Central memory CD8-positive, alpha-beta T cell (primary cell): ENCODE measurements around the gene SLC17A5.

Source experiments
- ATAC-seq: fragments of 150-1000 bp; cut with Tn5 transposase; replicated peaks from 2 replicates; pipeline ENCODE4 v1.10.0; 2022; ENCODE audit warnings: mild to moderate bottlenecking, moderate FRiP score, moderate number of reproducible peaks; ENCODE audit not compliant: poor library complexity, severe bottlenecking; ENCODE audit errors: extremely low read depth
- DNase-seq, 2 donors: peaks; one replicate each; pipeline ENCODE4 v3.0.0; 2021; ENCODE audit warnings: low spot score in 2 of 2
- H3K27ac Mint-ChIP-seq: one replicate; pipeline ENCODE4 v1.8.0; 2022; ENCODE audit warnings: low read depth, mild to moderate bottlenecking, moderate library complexity, mixed read lengths
- H3K27me3 Mint-ChIP-seq: one replicate; pipeline ENCODE4 v1.8.0; 2022; ENCODE audit warnings: mixed read lengths
- H3K36me3 Mint-ChIP-seq: one replicate; pipeline ENCODE4 v1.8.0; 2022; ENCODE audit warnings: mild to moderate bottlenecking, moderate library complexity, mixed read lengths; ENCODE audit not compliant: insufficient read depth
- H3K4me1 Mint-ChIP-seq: one replicate; pipeline ENCODE4 v1.8.0; 2022; ENCODE audit warnings: mixed read lengths
- H3K4me3 Mint-ChIP-seq: one replicate; pipeline ENCODE4 v1.8.0; 2022; ENCODE audit warnings: mild to moderate bottlenecking, moderate library complexity, mixed read lengths
- H3K9me3 Mint-ChIP-seq: one replicate; pipeline ENCODE4 v1.8.0; 2022; ENCODE audit warnings: mixed read lengths

SLC17A5 gene

DNA sequence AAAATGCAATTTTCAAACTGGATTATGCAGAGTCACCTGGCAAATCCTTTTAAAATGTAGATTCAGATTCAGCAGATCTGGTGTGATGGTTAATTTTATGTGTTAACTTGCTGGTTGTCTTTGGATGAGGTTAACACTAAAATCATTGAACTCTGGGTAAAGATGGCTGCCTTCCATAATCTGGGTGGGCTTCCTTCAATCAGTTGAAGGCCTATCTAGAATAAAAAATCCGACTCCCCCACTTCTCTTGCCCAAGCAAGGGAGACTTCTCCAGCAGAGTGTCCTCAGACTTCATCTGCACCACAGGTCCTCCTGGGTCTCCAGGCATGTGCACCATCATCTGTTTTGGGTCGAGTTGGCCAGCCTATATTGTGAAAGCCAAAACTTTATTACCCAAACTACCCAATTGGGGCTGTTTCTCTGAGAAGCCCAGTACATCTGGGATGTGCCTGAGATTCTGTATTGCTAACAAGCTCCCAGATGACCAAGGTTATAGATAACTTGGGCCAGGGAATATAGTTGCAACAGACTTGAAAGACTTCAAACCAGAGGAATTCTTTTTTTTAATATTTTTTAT, 1.6 kb upstream of the SLC17A5 start:
- Mint-ChIP-seq H3K4me3 (peak overlapping the region; percentile 98), H3K36me3 (peaks cover 13% of the 10 kb centered on the region), H3K4me1 (peaks cover 51% of the 10 kb centered on the region), H3K9me3 (no peaks in the 10 kb centered on the region), H3K27me3 (no peaks in the 10 kb centered on the region), H3K27ac (peak overlapping the region; percentile 93)
- ATAC-seq = no peak
- DNase-seq = no peak

- H3K27ac Mint-ChIP-seq = peak overlapping the region; percentile 93
- DNase-seq (peak; percentile 40 to 63), ATAC-seq (peak; percentile 77)
- H3K27me3 Mint-ChIP-seq = no peaks in the 10 kb centered on the region
- no peaks in the 10 kb centered on the region for H3K9me3 Mint-ChIP-seq
- H3K4me1 Mint-ChIP-seq = peaks cover 53% of the 10 kb centered on the region
- peaks cover 22% of the 10 kb centered on the region for H3K36me3 Mint-ChIP-seq
- H3K4me3 Mint-ChIP-seq = peak overlapping the region; percentile 98
These were observed 888 bp downstream of the SLC17A5 start for GRCh38 chr6:73652637-73653570.

DNA sequence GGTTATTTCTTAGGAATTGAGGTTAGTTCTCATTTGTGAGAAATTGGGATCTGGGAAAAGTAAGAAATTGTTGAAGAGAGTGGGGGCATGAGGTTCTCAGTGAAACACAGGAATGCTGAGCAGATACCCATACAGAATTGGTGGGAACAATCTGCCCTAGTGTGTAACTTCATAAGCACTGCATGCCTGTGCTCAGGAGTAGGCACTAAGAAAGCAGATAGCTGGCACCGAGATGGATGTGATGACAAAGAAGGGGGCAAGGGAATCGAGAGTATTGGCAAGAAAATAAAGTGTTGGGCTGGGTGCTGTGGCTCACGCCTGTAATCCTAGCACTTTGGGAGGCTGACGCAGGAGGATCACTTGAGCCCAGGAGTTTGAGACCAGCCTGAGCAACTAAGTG, 4.0 kb downstream of the SLC17A5 start:
- Mint-ChIP-seq H3K4me3 (no peak overlapping the region), H3K36me3 (peaks cover 26% of the 10 kb centered on the region), H3K9me3 (no peaks in the 10 kb centered on the region), H3K27me3 (no peaks in the 10 kb centered on the region), H3K4me1 (peaks cover 48% of the 10 kb centered on the region), H3K27ac (no peak overlapping the region)
- ATAC-seq (no peak), DNase-seq (no peak)

GRCh38 chr6:73648166-73648565, 5.6 kb downstream of the SLC17A5 start:
- Mint-ChIP-seq H3K27ac (no peak overlapping the region), H3K9me3 (no peaks in the 10 kb centered on the region), H3K4me1 (peaks cover 39% of the 10 kb centered on the region), H3K36me3 (peaks cover 22% of the 10 kb centered on the region), H3K27me3 (no peaks in the 10 kb centered on the region), H3K4me3 (no peak overlapping the region)
- DNase-seq = no peak
- ATAC-seq = no peak

GRCh38 chr6:73644941-73645591, 8.7 kb downstream of the SLC17A5 start:
- H3K36me3 Mint-ChIP-seq = peaks cover 27% of the 10 kb centered on the region
- H3K4me1 Mint-ChIP-seq = peaks cover 19% of the 10 kb centered on the region
- H3K9me3 Mint-ChIP-seq = no peaks in the 10 kb centered on the region
- H3K27ac Mint-ChIP-seq = peak overlapping the region; percentile 86
- ATAC-seq (no peak), DNase-seq (no peak)
- no peaks in the 10 kb centered on the region for H3K27me3 Mint-ChIP-seq
- H3K4me3 Mint-ChIP-seq = peak overlapping the region; percentile 89

- peaks cover 28% of the 10 kb centered on the region for H3K36me3 Mint-ChIP-seq
- no peak overlapping the region for H3K4me3 Mint-ChIP-seq
- peaks cover 13% of the 10 kb centered on the region for H3K4me1 Mint-ChIP-seq
- DNase-seq (no peak), ATAC-seq (no peak)
- H3K27me3 Mint-ChIP-seq = no peaks in the 10 kb centered on the region
- no peaks in the 10 kb centered on the region for H3K9me3 Mint-ChIP-seq
- no peak overlapping the region for H3K27ac Mint-ChIP-seq
These were observed 9.8 kb downstream of the SLC17A5 start for GRCh38 chr6:73644030-73644429.

- Mint-ChIP-seq H3K27ac (no peak overlapping the region), H3K36me3 (peaks cover 29% of the 10 kb centered on the region)
These were observed 11.3 kb downstream of the SLC17A5 start for GRCh38 chr6:73642530-73642929.

DNA sequence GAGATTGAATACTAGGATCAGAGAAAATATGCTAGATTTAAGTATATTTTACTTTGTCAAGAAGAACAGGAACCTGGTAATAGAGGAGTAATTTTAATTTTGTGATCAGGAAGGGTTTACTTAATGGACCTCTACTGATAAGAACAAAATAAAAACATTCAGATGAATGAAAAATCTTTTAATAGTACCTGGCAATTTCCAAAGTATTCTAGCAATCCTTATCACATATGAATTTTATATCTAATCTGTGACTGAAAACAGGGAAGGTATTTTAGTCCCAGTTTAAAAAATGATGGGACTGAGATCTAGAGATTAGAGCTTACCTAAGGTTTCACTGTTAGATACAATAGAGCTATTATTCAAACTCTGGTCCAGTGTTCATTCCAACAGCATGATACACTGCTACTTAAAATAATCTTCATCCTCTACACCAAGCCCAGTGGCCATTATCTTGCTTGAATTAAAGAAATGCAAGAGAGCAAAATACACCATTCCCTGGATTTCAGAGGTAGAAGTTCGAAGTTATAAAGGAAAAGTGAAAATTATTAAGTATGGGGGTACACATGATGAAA, 13.5 kb downstream of the SLC17A5 start:
- Mint-ChIP-seq H3K9me3 (no peaks in the 10 kb centered on the region), H3K27ac (no peak overlapping the region), H3K4me1 (peaks cover 7% of the 10 kb centered on the region), H3K36me3 (peaks cover 38% of the 10 kb centered on the region), H3K27me3 (no peaks in the 10 kb centered on the region), H3K4me3 (no peak overlapping the region)
- no peak for ATAC-seq
- no peak for DNase-seq

More at GRCh38 chr6:73642530-73642929, 11.3 kb downstream of the SLC17A5 start:
- Mint-ChIP-seq H3K9me3 (no peaks in the 10 kb centered on the region), H3K27me3 (no peaks in the 10 kb centered on the region), H3K4me3 (no peak overlapping the region), H3K4me1 (peaks cover 13% of the 10 kb centered on the region)
- DNase-seq (no peak), ATAC-seq (no peak)

- H3K4me3 Mint-ChIP-seq = no peak overlapping the region
- H3K36me3 Mint-ChIP-seq = peaks cover 43% of the 10 kb centered on the region
- DNase-seq = no peak
- H3K4me1 Mint-ChIP-seq = no peaks in the 10 kb centered on the region
- H3K9me3 Mint-ChIP-seq = no peaks in the 10 kb centered on the region
- no peak for ATAC-seq
- no peak overlapping the region for H3K27ac Mint-ChIP-seq
- no peaks in the 10 kb centered on the region for H3K27me3 Mint-ChIP-seq
These were observed 14.8 kb downstream of the SLC17A5 start for GRCh38 chr6:73639040-73639439.

GRCh38 chr6:73637404-73637803, 16.4 kb downstream of the SLC17A5 start:
- ATAC-seq (no peak), DNase-seq (no peak)
- Mint-ChIP-seq H3K27ac (peak overlapping the region; percentile 11), H3K4me1 (no peaks in the 10 kb centered on the region), H3K36me3 (peaks cover 39% of the 10 kb centered on the region), H3K9me3 (no peaks in the 10 kb centered on the region), H3K4me3 (no peak overlapping the region), H3K27me3 (no peaks in the 10 kb centered on the region)

GRCh38 chr6:73636048-73636447, 17.7 kb downstream of the SLC17A5 start:
- Mint-ChIP-seq H3K27me3 (no peaks in the 10 kb centered on the region), H3K36me3 (peaks cover 47% of the 10 kb centered on the region), H3K27ac (no peak overlapping the region), H3K9me3 (no peaks in the 10 kb centered on the region), H3K4me1 (peaks cover 5% of the 10 kb centered on the region), H3K4me3 (no peak overlapping the region)
- no peak for ATAC-seq
- DNase-seq = no peak

- ATAC-seq (no peak), DNase-seq (no peak)
- H3K9me3 Mint-ChIP-seq = no peaks in the 10 kb centered on the region
- peaks cover 52% of the 10 kb centered on the region for H3K36me3 Mint-ChIP-seq
- no peak overlapping the region for H3K4me3 Mint-ChIP-seq
- H3K27ac Mint-ChIP-seq = no peak overlapping the region
- H3K4me1 Mint-ChIP-seq = peaks cover 5% of the 10 kb centered on the region
- H3K27me3 Mint-ChIP-seq = no peaks in the 10 kb centered on the region
These were observed 21.4 kb downstream of the SLC17A5 start for GRCh38 chr6:73632346-73632745.
